RWPE1 (cell line): ENCODE results near the gene METTL26.

Experiments
- CTCF ChIA-PET: fragments of 350-600 bp; sonication (Branson Sonifier 250); formaldehyde crosslinking; extraction: SDS; loops from one replicate; lab custom pipeline; 2021; lab: Yijun Ruan, JAX
- POLR2A ChIA-PET: fragments of 400-600 bp; formaldehyde crosslinking; extraction: SDS; loops from one replicate; lab custom pipeline; 2020; ENCODE audit warnings: antibody characterized with exemption; ENCODE audit not compliant: low non-redundant PET; lab: Yijun Ruan, JAX
- DNase-seq: peaks from one replicate; pipeline ENCODE4 v3.0.0; 2012; ENCODE audit warnings: low spot score
- H3K27ac ChIP-seq: fragments of 450-650 bp; 2 replicates; pipeline ENCODE4 v1.5.1; 2017
- TF ChIP-seq, protein P1 (sequence below): fragments of 450-650 bp; conservative IDR thresholded peaks from 2 replicates; pipeline ENCODE4 v1.5.1; 2017; ENCODE audit warnings: low read depth, mild to moderate bottlenecking

METTL26 gene

GRCh38 chr16:635573-636205 is 416 bp downstream of the METTL26 start:
- POLR2A ChIA-PET, result interaction anchor here (1.0 kb wide), 2 partner anchors 14 to 43 kb away, joined by 4 read pairs; partner anchors contain the start of gene WDR90
- DNase-seq, result no peak
- CTCF ChIA-PET, result interaction anchor here (2.2 kb wide), 1 partner anchor 43 kb away, joined by 11 read pairs; no protein-coding TSS in a partner anchor

DNA sequence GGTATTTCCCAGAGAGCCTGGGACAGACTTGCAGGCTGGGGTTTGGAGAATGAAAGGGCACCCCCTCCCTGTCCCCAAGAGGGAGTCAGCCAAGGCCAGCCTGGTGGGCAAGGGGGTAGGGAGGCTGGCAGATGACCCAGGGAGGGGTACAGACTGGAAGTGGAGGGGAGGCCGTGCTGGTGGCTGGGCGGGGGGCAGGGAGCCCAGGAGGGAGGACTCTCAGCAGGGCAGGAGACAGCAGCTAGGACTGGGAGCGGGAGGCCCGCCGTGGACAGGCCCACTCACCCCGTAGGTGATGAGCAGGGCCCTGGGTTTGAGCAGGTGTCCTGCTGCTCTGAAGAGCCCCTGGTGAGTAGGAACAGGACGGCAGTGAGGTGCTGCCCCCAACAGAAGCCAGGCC is 1.1 kb downstream of the METTL26 start:
- ChIA-PET CTCF (no interaction called here), POLR2A (no interaction called here)
- TF ChIP-seq, protein P1, sequence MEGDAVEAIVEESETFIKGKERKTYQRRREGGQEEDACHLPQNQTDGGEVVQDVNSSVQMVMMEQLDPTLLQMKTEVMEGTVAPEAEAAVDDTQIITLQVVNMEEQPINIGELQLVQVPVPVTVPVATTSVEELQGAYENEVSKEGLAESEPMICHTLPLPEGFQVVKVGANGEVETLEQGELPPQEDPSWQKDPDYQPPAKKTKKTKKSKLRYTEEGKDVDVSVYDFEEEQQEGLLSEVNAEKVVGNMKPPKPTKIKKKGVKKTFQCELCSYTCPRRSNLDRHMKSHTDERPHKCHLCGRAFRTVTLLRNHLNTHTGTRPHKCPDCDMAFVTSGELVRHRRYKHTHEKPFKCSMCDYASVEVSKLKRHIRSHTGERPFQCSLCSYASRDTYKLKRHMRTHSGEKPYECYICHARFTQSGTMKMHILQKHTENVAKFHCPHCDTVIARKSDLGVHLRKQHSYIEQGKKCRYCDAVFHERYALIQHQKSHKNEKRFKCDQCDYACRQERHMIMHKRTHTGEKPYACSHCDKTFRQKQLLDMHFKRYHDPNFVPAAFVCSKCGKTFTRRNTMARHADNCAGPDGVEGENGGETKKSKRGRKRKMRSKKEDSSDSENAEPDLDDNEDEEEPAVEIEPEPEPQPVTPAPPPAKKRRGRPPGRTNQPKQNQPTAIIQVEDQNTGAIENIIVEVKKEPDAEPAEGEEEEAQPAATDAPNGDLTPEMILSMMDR, result no peak
- H3K27ac ChIP-seq, result peak overlapping the region; percentile 93
- no peak for DNase-seq

More at GRCh38 chr16:635573-636205, 416 bp downstream of the METTL26 start:
- H3K27ac ChIP-seq, result peak overlapping the region; percentile 93
- TF ChIP-seq, protein P1, result no peak

- H3K27ac ChIP-seq, result peak overlapping the region; percentile 93
- ChIA-PET POLR2A (no interaction called here), CTCF (no interaction called here)
- TF ChIP-seq, protein P1, result no peak
- no peak for DNase-seq
These were observed 1.9 kb downstream of the METTL26 start for GRCh38 chr16:634051-634670.

DNA sequence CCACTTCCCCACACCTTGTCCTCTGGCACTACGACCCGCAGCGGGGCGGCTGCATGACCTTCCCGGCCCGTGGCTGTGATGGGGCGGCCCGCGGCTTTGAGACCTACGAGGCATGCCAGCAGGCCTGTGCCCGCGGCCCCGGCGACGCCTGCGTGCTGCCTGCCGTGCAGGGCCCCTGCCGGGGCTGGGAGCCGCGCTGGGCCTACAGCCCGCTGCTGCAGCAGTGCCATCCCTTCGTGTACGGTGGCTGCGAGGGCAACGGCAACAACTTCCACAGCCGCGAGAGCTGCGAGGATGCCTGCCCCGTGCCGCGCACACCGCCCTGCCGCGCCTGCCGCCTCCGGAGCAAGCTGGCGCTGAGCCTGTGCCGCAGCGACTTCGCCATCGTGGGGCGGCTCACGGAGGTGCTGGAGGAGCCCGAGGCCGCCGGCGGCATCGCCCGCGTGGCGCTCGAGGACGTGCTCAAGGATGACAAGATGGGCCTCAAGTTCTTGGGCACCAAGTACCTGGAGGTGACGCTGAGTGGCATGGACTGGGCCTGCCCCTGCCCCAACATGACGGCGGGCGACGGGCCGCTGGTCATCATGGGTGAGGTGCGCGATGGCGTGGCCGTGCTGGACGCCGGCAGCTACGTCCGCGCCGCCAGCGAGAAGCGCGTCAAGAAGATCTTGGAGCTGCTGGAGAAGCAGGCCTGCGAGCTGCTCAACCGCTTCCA is 2.6 kb downstream of the METTL26 start:
- CTCF ChIA-PET, result no interaction called here
- no peak for DNase-seq
- TF ChIP-seq, protein P1, result no peak
- POLR2A ChIA-PET, result no interaction called here
- H3K27ac ChIP-seq, result peak overlapping the region; percentile 93; the same call in 1 of the 2 replicates

- 0 out of 2 replicates have a peak overlapping the region, but pooled peaks have one; percentile 9 for H3K27ac ChIP-seq
- ChIA-PET POLR2A (no interaction called here), CTCF (no interaction called here)
- TF ChIP-seq, protein P1, result no peak
- DNase-seq, result no peak
These were observed 3.4 kb downstream of the METTL26 start for GRCh38 chr16:632486-633335.

DNA sequence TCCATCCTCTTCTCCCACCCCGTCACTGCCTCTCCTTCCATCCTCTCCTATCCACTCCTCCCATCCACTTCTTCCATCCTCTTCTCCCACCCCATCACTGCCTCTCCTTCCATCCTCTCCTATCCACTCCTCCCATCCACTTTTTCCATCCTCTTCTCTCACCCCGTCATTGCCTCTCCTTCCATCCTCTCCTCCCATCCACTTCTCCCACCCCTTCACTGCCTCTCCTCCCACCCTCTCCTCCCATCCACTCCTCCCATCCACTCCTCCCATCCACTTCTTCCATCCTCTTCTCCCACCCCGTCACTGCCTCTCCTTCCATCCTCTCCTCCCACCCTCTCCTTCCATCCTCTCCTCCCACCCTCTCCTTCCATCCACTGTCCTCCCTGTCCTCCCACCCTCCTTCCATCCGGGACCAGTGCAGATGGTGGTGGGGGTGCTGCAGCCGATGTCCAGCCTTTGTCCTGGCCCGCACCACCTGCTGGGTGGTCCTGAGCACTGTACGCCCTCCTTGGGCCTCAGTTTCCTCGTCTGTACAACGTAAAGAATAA is 4.2 kb downstream of the METTL26 start:
- H3K27ac ChIP-seq, result no peak overlapping the region
- ChIA-PET CTCF (no interaction called here), POLR2A (no interaction called here)
- TF ChIP-seq, protein P1, result no peak
- DNase-seq, result no peak
